ENCODE results near the gene COX6B1.
A peak's percentile ranks its signal among the peaks of the same experiment; 100 is the strongest.
"Not testable (repeated sequence)": the region's sequence is repeated elsewhere in the genome, so short reads cannot be mapped to it uniquely, and the experiment has no call there.

Gene COX6B1

GRCh38 chr19:35636651-35637050 is 11.5 kb upstream of the COX6B1 start:
- DNase-seq: no peak

GRCh38 chr19:35637165-35637564 is 11.0 kb upstream of the COX6B1 start:
- DNase-seq: no peak

GRCh38 chr19:35639321-35639639 is 8.8 kb upstream of the COX6B1 start:
- DNase-seq: no peak

- DNase-seq: no peak
Measured at GRCh38 chr19:35639863-35640262, 8.3 kb upstream of the COX6B1 start.

GRCh38 chr19:35641515-35642151 is 6.5 kb upstream of the COX6B1 start, which contains the start of gene ETV2:
ETV2 (plus strand) TSS chr19:35641745; CDS start chr19:35642461, 716 bp downstream.
- DNase-seq: no peak

- DNase-seq: no peak
Measured at GRCh38 chr19:35642312-35642711, 5.8 kb upstream of the COX6B1 start.

GRCh38 chr19:35642798-35643254 is 5.3 kb upstream of the COX6B1 start:
- DNase-seq: no peak

- DNase-seq: peak; percentile 60
Measured at GRCh38 chr19:35643255-35644205, 4.6 kb upstream of the COX6B1 start.

GRCh38 chr19:35644206-35644986 is 3.7 kb upstream of the COX6B1 start:
- DNase-seq: peak; percentile 87

GRCh38 chr19:35644987-35645679 is 3.0 kb upstream of the COX6B1 start:
- DNase-seq: peak; percentile 11

- DNase-seq: no peak
Measured at GRCh38 chr19:35645680-35646511, 2.2 kb upstream of the COX6B1 start.

GRCh38 chr19:35650581-35650980 is 2.5 kb downstream of the COX6B1 start:
- DNase-seq: no peak

- not testable (repeated sequence) for DNase-seq
Measured at GRCh38 chr19:35654828-35655227, 6.7 kb downstream of the COX6B1 start.

GRCh38 chr19:35655600-35655999 is 7.5 kb downstream of the COX6B1 start:
- DNase-seq: no peak

- DNase-seq: no peak
Measured at GRCh38 chr19:35656700-35657099, 8.6 kb downstream of the COX6B1 start.

GRCh38 chr19:35657904-35658700 is 10.0 kb downstream of the COX6B1 start:
- DNase-seq: no peak

- no peak for DNase-seq
Measured at GRCh38 chr19:35661995-35662340, 13.8 kb downstream of the COX6B1 start.

- no peak for DNase-seq
Measured at GRCh38 chr19:35663981-35664380, 15.9 kb downstream of the COX6B1 start.

- no peak for DNase-seq
Measured at GRCh38 chr19:35665157-35665556, 17.0 kb downstream of the COX6B1 start.

- DNase-seq: no peak
Measured at GRCh38 chr19:35665604-35666003, 17.5 kb downstream of the COX6B1 start.

Data from NK-92 treated with Interleukin-12 subunit alpha and Interleukin-12 subunit beta, amount 100 ng/mL, for 24 hours (cell line).